Measurements from ENCODE around the gene ANLN.
"Not testable (repeated sequence)": the region's sequence is repeated elsewhere in the genome, so short reads cannot be mapped to it uniquely, and the experiment has no call there.

Gene ANLN

GRCh38 chr7:36464271-36464670 lies 74.6 kb downstream of the ANLN start:
- POLR2A ChIA-PET, result no interaction called here
- no peaks in the 10 kb centered on the region for H3K4me1 ChIP-seq (ENCODE audit: control insufficient read depth, insufficient read depth, low read length)
- CTCF ChIA-PET, result no interaction called here
- H3K36me3 ChIP-seq (ENCODE audit: control insufficient read depth in 2 of 2, insufficient read depth in 1 of 2, low read length in 2 of 2), result no peaks in the 10 kb centered on the region
- H3K27ac ChIP-seq (ENCODE audit: extremely low read depth, low read depth, low read length), result no peak overlapping the region
- TF ChIP-seq ZNF202 (tag by site-specific recombination; IDR thresholded peaks at IDR 0.05; ENCODE audit: borderline replicate concordance) (no peak), ZBTB10 (tag by site-specific recombination; IDR thresholded peaks at IDR 0.05) (no peak), ZNF610 (tag by site-specific recombination; IDR thresholded peaks at IDR 0.05; ENCODE audit: borderline replicate concordance) (no peak), ZSCAN30 (tag by site-specific recombination; IDR thresholded peaks at IDR 0.05) (no peak), SALL2 (tag by site-specific recombination; IDR thresholded peaks at IDR 0.05; ENCODE audit: borderline replicate concordance) (no peak)
- no peak overlapping the region for H3K4me3 ChIP-seq (ENCODE audit: low read depth, low read length)
- no peaks in the 10 kb centered on the region for H3K9me3 ChIP-seq (ENCODE audit: control insufficient read depth, insufficient read depth, low read depth, low read length)

DNA sequence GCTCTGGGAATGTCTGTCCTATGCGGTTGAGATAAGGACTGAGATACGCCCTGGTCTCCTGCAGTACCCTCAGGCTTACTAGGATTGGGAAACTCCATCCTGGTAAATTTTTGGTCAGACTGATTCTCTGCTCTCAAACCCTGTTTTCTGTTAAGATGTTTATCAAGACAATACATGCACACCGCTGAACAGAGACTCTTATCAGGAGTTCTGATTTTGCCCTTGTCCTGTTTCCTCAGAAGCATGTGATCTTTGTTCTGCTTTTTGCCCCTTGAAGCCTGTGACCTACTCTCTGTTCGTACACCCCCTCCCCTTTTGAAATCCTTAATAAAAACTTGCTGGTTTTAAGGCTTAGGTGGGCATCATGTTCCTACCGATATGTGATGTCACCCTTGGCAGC lies 76.3 kb downstream of the ANLN start:
- H3K9me3 ChIP-seq (ENCODE audit: control insufficient read depth, insufficient read depth, low read depth, low read length); POLR2A ChIA-PET; H3K36me3 ChIP-seq (ENCODE audit: control insufficient read depth in 2 of 2, insufficient read depth in 1 of 2, low read length in 2 of 2); H3K4me3 ChIP-seq (ENCODE audit: low read depth, low read length); H3K27ac ChIP-seq (ENCODE audit: extremely low read depth, low read depth, low read length); CTCF ChIA-PET; H3K4me1 ChIP-seq (ENCODE audit: control insufficient read depth, insufficient read depth, low read length): not testable (repeated sequence)

DNA sequence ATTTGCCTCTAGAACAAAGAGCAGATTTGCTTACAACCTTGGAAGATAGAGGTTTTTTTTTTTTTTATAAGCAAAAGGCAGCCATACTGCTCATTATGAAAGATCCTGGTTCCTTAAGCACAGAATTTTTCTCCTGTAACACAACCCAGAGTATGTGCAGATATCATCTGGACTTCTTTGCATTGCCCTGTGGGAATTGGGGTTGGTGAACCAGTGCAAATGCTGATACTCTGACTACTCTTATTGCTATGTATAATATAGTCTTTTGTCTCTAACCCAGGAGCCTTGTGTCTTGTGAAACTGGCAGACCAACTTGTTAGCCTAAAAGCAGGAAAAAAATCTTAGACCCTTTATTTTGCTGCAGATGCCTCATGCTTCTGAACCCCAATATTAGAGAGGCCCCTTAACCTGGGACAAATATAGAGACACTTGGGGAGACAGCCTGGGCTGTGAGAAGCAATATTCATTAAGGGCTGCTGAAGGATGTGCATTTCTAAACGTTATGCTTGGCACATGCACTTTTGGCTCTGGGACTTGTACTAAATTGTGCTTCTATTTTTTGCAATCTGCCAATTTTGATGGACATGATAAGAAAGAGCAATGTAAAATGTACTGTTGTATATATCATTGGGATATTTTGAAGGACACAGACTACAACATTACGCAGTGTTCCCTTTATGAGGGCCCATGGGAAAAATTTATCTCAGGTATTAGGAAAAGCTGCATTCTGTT lies 78.9 kb downstream of the ANLN start:
- H3K4me1 ChIP-seq (ENCODE audit: control insufficient read depth, insufficient read depth, low read length), result no peaks in the 10 kb centered on the region
- CTCF ChIA-PET, result interaction anchor here (0.6 to 1.5 kb wide), 5 partner anchors 26 to 733 kb away, joined by 3 to 6 read pairs (median 4); no protein-coding TSS in a partner anchor
- no peak overlapping the region for H3K27ac ChIP-seq (ENCODE audit: extremely low read depth, low read depth, low read length)
- H3K36me3 ChIP-seq (ENCODE audit: control insufficient read depth in 2 of 2, insufficient read depth in 1 of 2, low read length in 2 of 2), result no peaks in the 10 kb centered on the region
- no peak overlapping the region for H3K4me3 ChIP-seq (ENCODE audit: low read depth, low read length)
- POLR2A ChIA-PET, result no interaction called here
- TF ChIP-seq, protein P1, sequence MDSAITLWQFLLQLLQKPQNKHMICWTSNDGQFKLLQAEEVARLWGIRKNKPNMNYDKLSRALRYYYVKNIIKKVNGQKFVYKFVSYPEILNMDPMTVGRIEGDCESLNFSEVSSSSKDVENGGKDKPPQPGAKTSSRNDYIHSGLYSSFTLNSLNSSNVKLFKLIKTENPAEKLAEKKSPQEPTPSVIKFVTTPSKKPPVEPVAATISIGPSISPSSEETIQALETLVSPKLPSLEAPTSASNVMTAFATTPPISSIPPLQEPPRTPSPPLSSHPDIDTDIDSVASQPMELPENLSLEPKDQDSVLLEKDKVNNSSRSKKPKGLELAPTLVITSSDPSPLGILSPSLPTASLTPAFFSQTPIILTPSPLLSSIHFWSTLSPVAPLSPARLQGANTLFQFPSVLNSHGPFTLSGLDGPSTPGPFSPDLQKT (IDR thresholded peaks at IDR 0.05; ENCODE audit: borderline replicate concordance, low read depth, low read length), result no peak
- TF ChIP-seq ZNF239 (tag by site-specific recombination; IDR thresholded peaks at IDR 0.05), result no peak
- TF ChIP-seq ZNF426 (tag by site-specific recombination; IDR thresholded peaks at IDR 0.05), result no peak
- no peak for TF ChIP-seq ZNF223 (tag by site-specific recombination; IDR thresholded peaks at IDR 0.05)
- TF ChIP-seq ZNF23 (tag by site-specific recombination; IDR thresholded peaks at IDR 0.05; ENCODE audit: borderline replicate concordance), result no peak
- no peak for TF ChIP-seq ZNF24 (tag by site-specific recombination; IDR thresholded peaks at IDR 0.05)
- no peak for TF ChIP-seq GFI1B (tag by site-specific recombination; IDR thresholded peaks at IDR 0.05)
- no peaks in the 10 kb centered on the region for H3K9me3 ChIP-seq (ENCODE audit: control insufficient read depth, insufficient read depth, low read depth, low read length)

DNA sequence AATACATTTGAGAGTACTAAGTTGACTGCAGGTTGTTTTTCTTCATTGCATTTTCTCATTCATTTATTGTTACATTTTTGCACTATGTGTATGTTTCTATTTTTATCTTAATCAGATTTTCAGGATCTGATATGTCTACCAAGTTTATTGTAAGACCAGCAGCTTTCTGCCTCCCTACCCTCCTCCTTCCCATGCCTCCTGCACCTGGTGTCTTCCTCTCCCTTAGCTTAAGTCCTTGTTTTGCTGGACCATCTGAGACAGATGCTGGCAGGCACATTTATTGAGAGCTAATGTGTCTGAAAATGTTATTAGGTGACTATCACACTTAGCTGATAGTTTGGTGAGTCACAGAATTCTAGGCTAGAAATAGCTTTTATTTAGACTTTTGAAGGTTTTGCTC lies 79.6 kb downstream of the ANLN start:
- POLR2A ChIA-PET, result no interaction called here
- no peak overlapping the region for H3K27ac ChIP-seq (ENCODE audit: extremely low read depth, low read depth, low read length)
- CTCF ChIA-PET, result interaction anchor here (0.6 to 1.5 kb wide), 4 partner anchors 28 to 732 kb away, joined by 3 to 6 read pairs (median 4); no protein-coding TSS in a partner anchor
- no peak for TF ChIP-seq ZNF654 (tag by site-specific recombination; IDR thresholded peaks at IDR 0.05; ENCODE audit: low read depth)
- no peak for TF ChIP-seq ZNF114 (tag by site-specific recombination; IDR thresholded peaks at IDR 0.05)
- no peak for TF ChIP-seq ZNF221 (tag by site-specific recombination; IDR thresholded peaks at IDR 0.05; ENCODE audit: borderline replicate concordance)
- TF ChIP-seq, protein P2, sequence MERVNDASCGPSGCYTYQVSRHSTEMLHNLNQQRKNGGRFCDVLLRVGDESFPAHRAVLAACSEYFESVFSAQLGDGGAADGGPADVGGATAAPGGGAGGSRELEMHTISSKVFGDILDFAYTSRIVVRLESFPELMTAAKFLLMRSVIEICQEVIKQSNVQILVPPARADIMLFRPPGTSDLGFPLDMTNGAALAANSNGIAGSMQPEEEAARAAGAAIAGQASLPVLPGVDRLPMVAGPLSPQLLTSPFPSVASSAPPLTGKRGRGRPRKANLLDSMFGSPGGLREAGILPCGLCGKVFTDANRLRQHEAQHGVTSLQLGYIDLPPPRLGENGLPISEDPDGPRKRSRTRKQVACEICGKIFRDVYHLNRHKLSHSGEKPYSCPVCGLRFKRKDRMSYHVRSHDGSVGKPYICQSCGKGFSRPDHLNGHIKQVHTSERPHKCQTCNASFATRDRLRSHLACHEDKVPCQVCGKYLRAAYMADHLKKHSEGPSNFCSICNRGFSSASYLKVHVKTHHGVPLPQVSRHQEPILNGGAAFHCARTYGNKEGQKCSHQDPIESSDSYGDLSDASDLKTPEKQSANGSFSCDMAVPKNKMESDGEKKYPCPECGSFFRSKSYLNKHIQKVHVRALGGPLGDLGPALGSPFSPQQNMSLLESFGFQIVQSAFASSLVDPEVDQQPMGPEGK (tag by site-specific recombination; IDR thresholded peaks at IDR 0.05), result no peak
- no peak for TF ChIP-seq ZNF146 (tag by site-specific recombination; IDR thresholded peaks at IDR 0.05)
- TF ChIP-seq, protein P3, sequence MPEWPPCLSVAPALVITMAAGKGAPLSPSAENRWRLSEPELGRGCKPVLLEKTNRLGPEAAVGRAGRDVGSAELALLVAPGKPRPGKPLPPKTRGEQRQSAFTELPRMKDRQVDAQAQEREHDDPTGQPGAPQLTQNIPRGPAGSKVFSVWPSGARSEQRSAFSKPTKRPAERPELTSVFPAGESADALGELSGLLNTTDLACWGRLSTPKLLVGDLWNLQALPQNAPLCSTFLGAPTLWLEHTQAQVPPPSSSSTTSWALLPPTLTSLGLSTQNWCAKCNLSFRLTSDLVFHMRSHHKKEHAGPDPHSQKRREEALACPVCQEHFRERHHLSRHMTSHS (tag by site-specific recombination; IDR thresholded peaks at IDR 0.05), result no peak
- TF ChIP-seq ZFP37 (tag by site-specific recombination; IDR thresholded peaks at IDR 0.05), result no peak
- no peak for TF ChIP-seq PRDM1 (tag by site-specific recombination; IDR thresholded peaks at IDR 0.05)

More for the DNA sequence above, 79.6 kb downstream of the ANLN start:
- no peak overlapping the region for H3K4me3 ChIP-seq (ENCODE audit: low read depth, low read length)
- H3K9me3 ChIP-seq (ENCODE audit: control insufficient read depth, insufficient read depth, low read depth, low read length), result no peaks in the 10 kb centered on the region
- no peaks in the 10 kb centered on the region for H3K36me3 ChIP-seq (ENCODE audit: control insufficient read depth in 2 of 2, insufficient read depth in 1 of 2, low read length in 2 of 2)
- no peaks in the 10 kb centered on the region for H3K4me1 ChIP-seq (ENCODE audit: control insufficient read depth, insufficient read depth, low read length)

All from HEK293 (cell line).